Measurements from ENCODE around the gene DNAJA3. TPM values are rescaled to one million over a fixed set of nuclear protein-coding genes. Genes with fewer than 3 reads are reported as not detected.

The DNAJA3 gene
- total RNA-seq, 1 experiment from 2014 or later = 56.2 TPM

DNA sequence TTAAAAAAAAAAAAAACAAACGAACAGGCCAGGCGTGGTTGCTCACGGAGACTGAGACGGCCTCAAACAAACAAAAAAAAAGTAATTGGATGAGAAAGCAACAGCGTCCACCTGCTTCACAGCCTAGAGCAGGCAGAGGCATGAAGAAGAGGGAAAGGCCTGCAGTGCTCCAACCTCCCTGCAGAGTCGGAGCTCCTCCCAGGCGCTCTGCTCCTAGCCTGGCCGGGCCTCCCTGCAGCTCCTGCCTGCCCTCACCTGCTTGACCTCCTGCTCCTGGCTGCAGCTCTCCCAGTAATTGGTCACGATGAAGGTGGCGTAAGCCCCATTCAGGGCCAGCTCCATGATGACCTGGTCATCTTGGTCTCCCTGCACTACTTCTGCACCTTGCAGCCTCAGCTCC, 43.3 kb downstream of the DNAJA3 start:
- Histone ChIP-seq H2BK20ac (ENCODE audit: low read depth, low read length, poor library complexity, severe bottlenecking) (no peak overlapping the region), H4K5ac (ENCODE audit: insufficient read length, low read depth, low read length) (no peak overlapping the region), H3T11ph (ENCODE audit: low read length) (no peak overlapping the region), H3K4me1 (ENCODE audit: insufficient read depth, low read length) (no peaks in the 10 kb centered on the region), H3K27ac (ENCODE audit: insufficient read length, low read depth, low read length) (no peak overlapping the region), H3K4me2 (ENCODE audit: insufficient read depth, insufficient read length, low read length) (no peak overlapping the region), H2BK15ac (ENCODE audit: low read depth, low read length) (no peak overlapping the region), H4K91ac (ENCODE audit: insufficient read length, low read depth, low read length) (no peak overlapping the region), H3K23me2 (ENCODE audit: insufficient read length, low read depth, low read length, poor library complexity, severe bottlenecking) (peaks cover 4% of the 10 kb centered on the region), H3K27me3 (ENCODE audit: insufficient read depth, low read length) (no peaks in the 10 kb centered on the region), H2AFZ (ENCODE audit: low read length) (no peak overlapping the region), H3K14ac (ENCODE audit: insufficient read depth, low read length) (no peak overlapping the region), H2BK12ac (ENCODE audit: insufficient read length, low read depth, low read length) (no peak overlapping the region), H3K56ac (ENCODE audit: insufficient read length, low read depth, low read length) (no peak overlapping the region), H4K8ac (replicated peaks; ENCODE audit: insufficient read length, low read depth, low read length) (no peak overlapping the region), H3K4ac (ENCODE audit: low read depth, low read length) (no peak overlapping the region), H3K9ac (ENCODE audit: extremely low read depth, insufficient read length, low read length) (no peak overlapping the region), H2AK5ac (ENCODE audit: insufficient read length, low read length) (no peak overlapping the region), H3K79me1 (ENCODE audit: insufficient read depth, low read depth, low read length, poor library complexity, severe bottlenecking) (no peaks in the 10 kb centered on the region), H2BK5ac (ENCODE audit: insufficient read length, low read length) (no peak overlapping the region), H3K23ac (ENCODE audit: insufficient read length, low read depth, low read length) (no peak overlapping the region), H3K18ac (ENCODE audit: insufficient read length, low read depth, low read length) (no peak overlapping the region), H2BK120ac (ENCODE audit: low read depth, low read length, poor library complexity, severe bottlenecking) (no peak overlapping the region), H4K20me1 (ENCODE audit: control insufficient read depth, insufficient read depth, insufficient read length) (no peaks in the 10 kb centered on the region), H3K79me2 (ENCODE audit: insufficient read depth, low read length) (no peaks in the 10 kb centered on the region; the same call in 1 of the 2 replicates), H3K9me3 (ENCODE audit: control insufficient read depth, low read depth, low read length) (no peaks in the 10 kb centered on the region)
- no peak for DNase-seq
- no peaks in the 10 kb centered on the region for H3K27me3 Mint-ChIP-seq (ENCODE audit: low read depth)
- TF ChIP-seq, protein P1, sequence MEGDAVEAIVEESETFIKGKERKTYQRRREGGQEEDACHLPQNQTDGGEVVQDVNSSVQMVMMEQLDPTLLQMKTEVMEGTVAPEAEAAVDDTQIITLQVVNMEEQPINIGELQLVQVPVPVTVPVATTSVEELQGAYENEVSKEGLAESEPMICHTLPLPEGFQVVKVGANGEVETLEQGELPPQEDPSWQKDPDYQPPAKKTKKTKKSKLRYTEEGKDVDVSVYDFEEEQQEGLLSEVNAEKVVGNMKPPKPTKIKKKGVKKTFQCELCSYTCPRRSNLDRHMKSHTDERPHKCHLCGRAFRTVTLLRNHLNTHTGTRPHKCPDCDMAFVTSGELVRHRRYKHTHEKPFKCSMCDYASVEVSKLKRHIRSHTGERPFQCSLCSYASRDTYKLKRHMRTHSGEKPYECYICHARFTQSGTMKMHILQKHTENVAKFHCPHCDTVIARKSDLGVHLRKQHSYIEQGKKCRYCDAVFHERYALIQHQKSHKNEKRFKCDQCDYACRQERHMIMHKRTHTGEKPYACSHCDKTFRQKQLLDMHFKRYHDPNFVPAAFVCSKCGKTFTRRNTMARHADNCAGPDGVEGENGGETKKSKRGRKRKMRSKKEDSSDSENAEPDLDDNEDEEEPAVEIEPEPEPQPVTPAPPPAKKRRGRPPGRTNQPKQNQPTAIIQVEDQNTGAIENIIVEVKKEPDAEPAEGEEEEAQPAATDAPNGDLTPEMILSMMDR (conservative IDR thresholded peaks at IDR 0.05) = no peak
- peak overlapping the region in 2 of 3 experiments; percentile 64 to 70; a peak in 3 of 7 replicates for H3K27ac Mint-ChIP-seq
- WGBS (ENCODE audit: extremely low coverage, insufficient read length, low lambda C conversion rate) = no CpG with 5 or more reads among the region's 10 CpGs
- peaks cover 22 to 59% (median 57%) of the 10 kb centered on the region in 3 experiments; a peak in 6 of 7 replicates for H3K36me3 Mint-ChIP-seq (ENCODE audit: insufficient read depth in 1 of 3, low read depth in 3 of 3)
- H3K9me3 Mint-ChIP-seq = no peaks in the 10 kb centered on the region; a peak in 1 of 5 replicates
- no peak overlapping the region for H3K4me3 Mint-ChIP-seq
- H3K4me1 Mint-ChIP-seq = peaks cover 8 to 9% of the 10 kb centered on the region in 2 experiments

All from H9 (cell line).